HG03520 (cell line): ENCODE data around the gene KIAA1671.

Experiments
- ATAC-seq: cut with Tn5 transposase; IDR thresholded peaks from one replicate; pipeline ENCODE4 v1.9.1; 2021; ENCODE audit warnings: mild to moderate bottlenecking, moderate library complexity; ENCODE audit not compliant: unreplicated experiment

Gene KIAA1671

GRCh38 chr22:25109878-25110595 is 157.5 kb downstream of the KIAA1671 start:
- no peak for ATAC-seq

GRCh38 chr22:25110596-25110845 is 158.0 kb downstream of the KIAA1671 start:
- ATAC-seq = no peak

- no peak for ATAC-seq
Observed at GRCh38 chr22:25110846-25111578, 158.5 kb downstream of the KIAA1671 start.

- ATAC-seq = no peak
Observed at GRCh38 chr22:25111579-25112517, 159.3 kb downstream of the KIAA1671 start.

- ATAC-seq = no peak
Observed at GRCh38 chr22:25112538-25113253, 160.2 kb downstream of the KIAA1671 start.

GRCh38 chr22:25113316-25113721 is 160.8 kb downstream of the KIAA1671 start:
- ATAC-seq = no peak

- no peak for ATAC-seq
Observed at GRCh38 chr22:25114369-25115362, 162.2 kb downstream of the KIAA1671 start.

GRCh38 chr22:25119609-25120008 is 167.1 kb downstream of the KIAA1671 start:
- no peak for ATAC-seq

- ATAC-seq = no peak
Observed at GRCh38 chr22:25120093-25120561, 167.6 kb downstream of the KIAA1671 start.

- no peak for ATAC-seq
Observed at GRCh38 chr22:25120761-25121212, 168.3 kb downstream of the KIAA1671 start.

- no peak for ATAC-seq
Observed at GRCh38 chr22:25122136-25122764, 169.7 kb downstream of the KIAA1671 start.

- ATAC-seq = no peak
Observed at GRCh38 chr22:25123677-25124076, 171.2 kb downstream of the KIAA1671 start.

- ATAC-seq = no peak
Observed at GRCh38 chr22:25125693-25126357, 173.3 kb downstream of the KIAA1671 start.

- no peak for ATAC-seq
Observed at GRCh38 chr22:25126510-25126909, 174.0 kb downstream of the KIAA1671 start.

GRCh38 chr22:25127318-25127717 is 174.8 kb downstream of the KIAA1671 start:
- ATAC-seq = no peak

GRCh38 chr22:25130462-25130861 is 177.9 kb downstream of the KIAA1671 start:
- no peak for ATAC-seq

GRCh38 chr22:25131198-25131887 is 178.8 kb downstream of the KIAA1671 start:
- no peak for ATAC-seq

GRCh38 chr22:25134028-25134427 is 181.5 kb downstream of the KIAA1671 start:
- no peak for ATAC-seq
